ENCODE data around the gene KIF26B.
"Not testable (repeated sequence)": the region's sequence is repeated elsewhere in the genome, so short reads cannot be mapped to it uniquely, and the experiment has no call there.

KIF26B gene

DNA sequence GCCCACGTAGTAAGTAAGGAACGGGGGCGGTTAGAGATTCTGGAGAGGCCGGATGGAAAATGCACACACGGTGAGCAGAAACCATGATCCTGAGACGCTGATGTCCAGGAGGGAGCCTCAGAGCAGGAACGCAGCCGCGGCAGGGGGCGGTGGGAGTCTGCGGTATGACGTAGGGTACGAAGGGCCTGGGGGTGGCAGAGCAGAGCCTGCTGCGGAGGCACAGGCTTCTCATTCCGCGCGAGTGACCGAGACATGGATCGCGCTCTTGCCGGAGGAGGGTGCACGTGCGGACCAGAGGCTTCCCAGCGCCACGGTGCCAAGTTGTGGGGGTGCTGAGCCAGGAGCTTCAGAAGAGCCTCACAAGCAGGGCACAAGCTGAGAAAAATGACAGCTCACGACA, 176.2 kb downstream of the KIF26B start:
- DNase-seq = no peak

DNA sequence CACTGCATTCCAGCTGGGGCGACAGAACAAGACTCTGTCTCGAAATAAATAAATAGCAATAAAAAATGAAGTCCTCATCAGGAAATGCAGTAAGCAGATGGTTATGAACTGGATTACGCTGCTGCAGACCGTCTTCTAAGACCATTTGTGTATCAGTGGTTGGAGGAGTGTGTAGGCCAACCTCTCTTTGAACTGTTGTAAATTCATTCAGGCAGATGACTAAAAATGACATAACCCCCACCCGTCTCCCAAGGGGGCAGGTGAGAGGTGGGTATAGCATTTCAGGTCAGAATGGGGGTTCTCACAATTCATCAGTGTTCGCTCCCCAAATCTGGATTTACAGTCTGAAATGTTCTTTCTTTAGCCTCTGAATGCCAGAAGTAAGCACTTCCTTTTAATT, 177.3 kb downstream of the KIF26B start:
- no peak for DNase-seq

GRCh38 chr1:245332513-245332912, 177.7 kb downstream of the KIF26B start:
- no peak for DNase-seq

- no peak for DNase-seq
Measured at GRCh38 chr1:245334235-245334634, 179.4 kb downstream of the KIF26B start.

- DNase-seq = no peak
Measured at GRCh38 chr1:245334827-245335490, 180.2 kb downstream of the KIF26B start.

DNA sequence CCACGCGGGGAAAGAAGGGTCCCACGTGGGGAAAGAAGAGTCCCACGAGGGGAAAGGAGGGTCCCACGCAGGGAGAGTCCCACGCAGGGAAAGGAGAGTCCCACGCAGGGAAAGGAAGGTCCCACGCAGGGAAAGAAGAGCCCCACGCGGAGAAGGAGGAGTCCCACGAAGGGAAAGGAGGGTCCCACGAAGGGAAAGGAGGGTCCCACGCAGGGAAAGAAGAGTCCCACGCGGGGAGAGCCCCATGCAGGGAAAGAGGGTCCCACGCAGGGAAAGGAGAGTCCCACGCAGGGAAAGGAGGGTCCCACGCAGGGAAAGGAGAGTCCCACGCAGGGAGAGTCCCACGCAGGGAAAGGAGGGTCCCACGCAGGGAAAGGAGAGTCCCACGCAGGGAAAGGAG, 180.9 kb downstream of the KIF26B start:
- DNase-seq = not testable (repeated sequence)

GRCh38 chr1:245336149-245336983, 181.6 kb downstream of the KIF26B start:
- no peak for DNase-seq

- not testable (repeated sequence) for DNase-seq
Measured at GRCh38 chr1:245336984-245337355, 182.2 kb downstream of the KIF26B start.

DNA sequence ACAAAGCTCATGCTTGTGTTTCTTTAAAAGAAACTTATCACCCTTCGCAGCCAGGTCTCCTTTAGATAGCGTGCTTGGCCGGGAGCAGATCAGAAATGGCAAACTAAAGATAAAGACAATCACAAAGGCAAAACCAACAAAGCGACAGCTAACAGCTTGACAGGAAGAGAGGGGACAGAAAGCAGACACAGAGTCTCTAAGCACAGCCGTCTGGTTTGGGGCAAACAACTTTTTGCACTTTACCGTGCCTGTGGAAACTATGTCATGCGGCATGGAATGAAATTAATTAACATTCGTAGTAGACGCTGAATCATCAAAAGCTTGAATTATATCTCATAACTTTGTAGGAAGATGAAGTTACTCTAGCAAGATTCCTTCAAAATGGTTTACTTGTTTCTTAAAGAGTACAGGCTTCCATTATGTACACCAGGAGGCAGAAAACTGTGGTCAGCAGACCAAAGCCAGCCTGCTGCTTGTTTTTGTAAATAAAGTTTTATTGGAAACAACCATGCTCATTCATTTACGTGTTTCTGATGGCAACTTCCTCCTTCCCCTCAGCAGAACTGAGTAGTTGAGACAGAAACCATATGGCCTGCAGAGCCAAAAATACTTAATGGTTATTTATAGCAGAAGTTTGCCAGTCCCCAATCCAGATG, 183.2 kb downstream of the KIF26B start:
- no peak for DNase-seq

- no peak for DNase-seq
Measured at GRCh38 chr1:245338485-245338877, 183.7 kb downstream of the KIF26B start.

DNA sequence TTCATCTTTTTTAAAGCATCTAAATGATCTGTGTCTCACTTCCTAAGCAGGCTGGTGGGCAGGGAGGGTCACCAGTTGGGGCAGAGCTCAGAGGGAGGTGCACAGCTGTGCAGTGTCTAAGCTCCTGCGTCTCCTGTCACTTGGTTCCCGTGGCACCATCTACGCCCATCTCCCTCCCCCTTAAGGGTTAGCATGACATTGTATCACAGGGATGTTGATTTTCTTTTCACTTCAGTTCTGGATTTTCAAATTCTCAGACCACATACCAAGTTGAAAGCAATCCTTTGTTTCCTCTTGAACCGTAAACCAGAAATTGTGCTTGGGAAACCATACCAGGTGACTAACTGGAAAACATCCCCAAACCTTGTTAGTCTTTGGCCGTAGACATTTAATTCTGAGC, 187.0 kb downstream of the KIF26B start:
- no peak for DNase-seq

DNA sequence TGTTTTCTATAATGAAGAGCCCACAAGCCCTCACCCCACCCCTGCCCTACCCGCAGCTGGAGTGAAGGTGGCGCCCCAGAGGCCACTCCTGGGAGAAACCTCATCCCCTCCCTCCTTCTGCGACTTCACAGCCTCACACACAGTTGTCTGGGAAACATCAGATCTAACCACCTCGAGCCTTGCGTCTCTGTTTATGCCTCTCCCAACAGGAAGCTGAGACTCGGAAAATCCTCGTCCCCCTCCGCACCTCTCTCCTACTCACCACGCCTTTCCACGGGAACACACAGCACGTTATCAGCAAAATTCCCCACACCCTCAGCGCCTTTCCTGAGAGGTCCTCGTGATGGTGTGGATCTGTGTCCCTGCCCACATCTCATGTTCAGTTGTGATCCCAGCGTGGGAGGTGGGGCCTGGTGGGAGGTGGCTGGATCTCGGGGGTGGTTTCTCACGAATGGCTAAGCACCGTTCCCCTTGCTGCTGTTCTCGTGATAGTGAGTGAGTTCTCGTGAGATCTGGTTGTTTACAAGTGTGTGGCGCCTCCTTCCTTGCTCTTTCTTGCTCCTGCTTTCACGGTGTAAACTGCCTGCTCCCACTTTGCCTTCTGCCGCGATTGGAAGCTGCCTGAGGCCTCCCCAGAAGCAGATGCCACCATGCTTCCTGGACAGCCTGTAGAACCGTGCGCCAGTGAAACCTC, 190.6 kb downstream of the KIF26B start:
- DNase-seq = no peak

DNA sequence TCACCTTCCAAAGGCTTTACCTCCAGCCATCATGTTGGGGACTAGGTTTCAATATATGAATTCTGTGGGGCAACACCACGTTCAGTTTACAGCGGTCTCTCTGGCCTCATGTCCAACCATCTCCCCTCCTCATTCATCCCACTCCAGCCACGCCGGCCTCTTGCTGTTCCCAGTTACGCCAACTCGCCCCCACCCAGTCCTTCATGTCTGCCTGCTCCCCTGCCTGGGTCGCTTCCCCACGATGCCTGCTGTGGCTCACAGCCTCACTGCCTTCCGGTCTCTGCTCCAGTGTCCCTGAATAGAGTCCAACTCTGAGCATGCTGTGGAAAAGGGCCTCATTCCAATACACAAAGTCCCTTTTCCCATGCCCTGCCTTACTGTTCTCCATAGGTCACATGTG, 193.8 kb downstream of the KIF26B start:
- DNase-seq = no peak

DNA sequence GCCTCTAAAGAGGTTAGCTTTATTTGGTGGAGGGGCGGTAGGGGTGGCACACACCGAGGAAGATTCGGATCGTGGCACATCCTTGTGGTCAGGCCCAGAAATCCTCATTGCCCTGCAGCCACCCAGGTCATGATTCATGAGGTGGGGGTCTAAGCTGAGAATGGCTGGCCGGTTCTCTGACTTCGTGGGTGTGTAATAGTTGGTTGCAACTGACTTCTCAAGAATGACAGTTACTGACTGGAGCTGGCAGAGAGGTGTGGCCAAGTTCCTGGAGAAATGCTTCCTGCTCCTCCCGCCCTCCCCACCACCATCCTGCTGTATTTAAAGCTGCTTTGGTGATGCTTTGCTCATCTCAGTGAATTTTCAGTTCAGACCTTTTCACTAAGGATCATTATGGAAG, 198.6 kb downstream of the KIF26B start:
- no peak for DNase-seq

- DNase-seq = no peak
Measured at GRCh38 chr1:245353915-245354775, 199.4 kb downstream of the KIF26B start.

DNA sequence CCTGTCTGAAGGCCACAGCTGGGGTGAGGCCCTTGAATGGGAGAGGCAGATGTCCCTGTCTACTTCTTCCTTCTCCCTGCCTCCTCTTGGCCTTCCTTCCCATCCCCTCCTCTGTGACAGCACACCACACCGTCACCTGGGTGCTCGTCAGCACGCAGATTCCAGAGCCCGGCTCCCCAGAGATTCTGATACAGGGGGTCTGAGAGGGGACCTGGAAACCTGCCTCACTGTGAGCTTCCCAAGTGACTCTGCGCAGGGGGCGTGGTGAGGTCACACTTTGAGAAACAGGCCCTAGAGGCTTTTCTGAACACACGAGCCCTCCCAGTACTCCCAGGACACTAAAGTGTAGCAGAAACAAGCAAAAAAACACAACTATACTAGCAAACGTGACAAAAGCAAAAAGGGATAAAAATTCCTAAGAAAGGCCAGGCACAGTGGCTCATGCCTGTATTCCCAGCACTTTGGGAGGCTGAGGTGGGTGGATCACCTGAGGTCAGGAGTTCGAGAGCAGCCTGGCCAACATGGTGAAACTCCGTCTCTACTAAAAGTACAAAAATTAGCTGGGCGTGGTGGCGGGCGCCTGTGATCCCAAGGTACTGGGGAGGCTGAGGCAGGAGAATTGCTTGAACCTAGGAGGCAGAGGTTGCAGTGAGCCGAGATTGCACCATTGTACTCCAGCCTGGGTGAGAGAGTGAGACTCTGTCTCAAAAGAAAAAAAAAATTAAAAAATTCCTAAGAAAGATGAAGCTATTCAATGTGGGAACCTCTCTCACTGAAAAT, 201.3 kb downstream of the KIF26B start:
- not testable (repeated sequence) for DNase-seq

- DNase-seq = no peak
Measured at GRCh38 chr1:245356891-245357585, 202.3 kb downstream of the KIF26B start.

GRCh38 chr1:245359101-245359680, 204.4 kb downstream of the KIF26B start:
- DNase-seq = not testable (repeated sequence)

DNA sequence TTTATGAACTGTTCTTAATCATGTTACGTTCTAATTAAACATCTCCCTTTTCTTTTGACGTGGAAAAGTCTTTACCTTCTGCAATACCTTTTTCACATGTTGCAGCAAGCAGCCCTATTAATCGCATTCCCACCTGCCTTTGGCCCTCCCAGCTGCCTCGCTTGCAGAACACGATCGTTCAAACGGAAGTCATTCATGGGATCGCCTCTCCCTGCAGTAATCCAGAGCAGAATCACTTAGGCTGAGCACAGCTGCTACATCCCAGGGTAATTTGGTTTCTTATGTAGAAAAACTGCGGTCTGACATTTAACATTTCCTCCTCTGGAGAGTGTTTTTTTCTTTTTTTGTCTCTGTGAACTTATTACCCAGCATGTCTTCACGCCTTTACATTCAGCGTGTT, 206.3 kb downstream of the KIF26B start:
- DNase-seq = peak; percentile 57

DNA sequence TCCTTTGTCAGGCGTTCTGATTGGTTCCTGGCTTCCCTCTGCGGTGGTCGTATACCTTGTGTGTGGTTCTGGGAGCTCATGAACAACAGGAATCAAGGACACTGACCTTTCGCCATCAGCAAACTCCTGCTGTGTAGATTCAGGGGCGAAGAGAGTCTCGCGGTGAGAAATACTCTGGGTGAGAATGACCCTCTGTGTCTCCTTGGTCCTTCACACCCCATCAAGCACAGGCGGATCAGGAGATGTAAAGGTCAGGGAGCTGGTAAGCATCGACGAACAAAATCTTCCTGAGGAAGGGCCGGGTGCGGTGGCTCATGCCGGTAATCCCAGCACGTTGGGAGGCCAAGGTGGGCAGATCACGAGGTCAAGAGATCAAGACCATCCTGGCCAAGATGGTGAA, 207.2 kb downstream of the KIF26B start:
- DNase-seq = no peak

All from retina (tissue), 1 donor.